GM18519 (cell line): ENCODE results near the gene NUTM2F.
"Not testable (repeated sequence)": the region's sequence is repeated elsewhere in the genome, so short reads cannot be mapped to it uniquely, and the experiment has no call there.

Source experiments
- ATAC-seq: cut with Tn5 transposase; IDR thresholded peaks from one replicate; pipeline ENCODE4 v1.9.1; 2021; ENCODE audit warnings: mild to moderate bottlenecking, moderate library complexity; ENCODE audit not compliant: unreplicated experiment, low FRiP score

Gene NUTM2F, protein sequence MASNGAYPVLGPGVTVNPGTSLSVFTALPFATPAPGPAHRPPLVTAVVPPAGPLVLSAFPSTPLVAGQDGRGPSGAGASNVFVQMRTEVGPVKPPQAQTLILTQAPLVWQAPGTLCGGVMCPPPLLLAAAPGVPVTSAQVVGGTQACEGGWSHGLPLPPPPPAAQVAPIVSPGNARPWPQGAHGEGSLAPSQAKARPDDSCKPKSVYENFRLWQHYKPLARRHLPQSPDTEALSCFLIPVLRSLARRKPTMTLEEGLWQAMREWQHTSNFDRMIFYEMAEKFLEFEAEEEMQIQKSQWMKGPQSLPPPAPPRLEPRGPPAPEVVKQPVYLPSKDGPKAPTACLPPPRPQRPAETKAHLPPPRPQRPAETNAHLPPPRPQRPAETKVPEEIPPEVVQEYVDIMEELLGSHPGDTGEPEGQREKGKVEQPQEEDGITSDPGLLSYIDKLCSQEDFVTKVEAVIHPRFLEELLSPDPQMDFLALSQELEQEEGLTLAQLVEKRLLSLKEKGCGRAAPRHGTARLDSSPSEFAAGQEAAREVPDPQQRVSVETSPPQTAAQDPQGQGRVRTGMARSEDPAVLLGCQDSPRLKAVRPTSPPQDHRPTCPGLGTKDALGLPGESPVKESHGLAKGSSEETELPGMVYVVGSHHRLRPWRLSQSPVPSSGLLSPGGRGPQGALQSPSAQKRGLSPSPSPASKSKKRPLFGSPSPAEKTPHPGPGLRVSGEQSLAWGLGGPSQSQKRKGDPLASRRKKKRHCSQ

DNA sequence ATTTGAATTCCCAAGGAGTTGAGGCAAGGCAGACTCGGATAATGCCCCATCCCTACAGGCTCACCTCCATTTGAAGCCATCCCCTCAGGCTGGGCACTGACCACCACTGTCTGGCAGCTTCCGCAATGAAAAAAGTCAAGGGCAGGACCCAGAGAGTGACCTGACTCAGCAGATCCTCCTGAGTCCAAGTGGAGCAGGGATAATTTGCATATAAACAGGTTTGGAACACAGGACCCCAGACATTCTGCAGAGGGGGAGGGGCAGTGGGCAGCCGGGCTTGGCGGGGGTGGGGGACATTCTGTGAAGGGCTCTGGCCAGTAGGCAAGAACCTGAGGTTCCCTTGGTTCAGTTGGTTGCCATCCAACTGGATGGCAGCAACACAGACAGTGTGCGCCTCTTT lies at the start of gene NUTM2F:
Gene NUTM2F, minus strand, starts transcription at position 101 of the 400 bp plus-strand sequence. Its CDS starts 21 bp downstream, at position 80.
- not testable (repeated sequence) for ATAC-seq

DNA sequence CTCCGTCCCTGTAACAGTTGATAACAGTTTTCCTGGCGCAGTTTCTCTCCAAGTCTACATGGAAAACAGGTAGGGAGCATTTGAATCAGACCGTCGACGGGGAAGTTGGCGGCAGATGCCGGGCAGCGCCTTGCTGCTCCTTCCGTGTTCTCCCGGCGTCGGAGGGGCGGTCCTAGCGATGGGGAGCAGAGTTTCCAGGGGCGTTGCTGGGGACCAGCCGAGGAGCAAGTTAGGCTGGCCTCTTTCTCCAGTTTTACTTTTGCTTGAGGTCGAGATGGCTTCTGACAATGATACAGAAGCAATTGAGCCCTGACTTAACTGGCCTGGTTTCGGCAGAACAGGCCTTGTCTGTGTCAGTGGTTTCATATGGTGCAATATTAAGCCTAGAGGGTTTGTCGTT lies 46.8 kb upstream of the NUTM2F start:
- ATAC-seq, result peak; percentile 40

DNA sequence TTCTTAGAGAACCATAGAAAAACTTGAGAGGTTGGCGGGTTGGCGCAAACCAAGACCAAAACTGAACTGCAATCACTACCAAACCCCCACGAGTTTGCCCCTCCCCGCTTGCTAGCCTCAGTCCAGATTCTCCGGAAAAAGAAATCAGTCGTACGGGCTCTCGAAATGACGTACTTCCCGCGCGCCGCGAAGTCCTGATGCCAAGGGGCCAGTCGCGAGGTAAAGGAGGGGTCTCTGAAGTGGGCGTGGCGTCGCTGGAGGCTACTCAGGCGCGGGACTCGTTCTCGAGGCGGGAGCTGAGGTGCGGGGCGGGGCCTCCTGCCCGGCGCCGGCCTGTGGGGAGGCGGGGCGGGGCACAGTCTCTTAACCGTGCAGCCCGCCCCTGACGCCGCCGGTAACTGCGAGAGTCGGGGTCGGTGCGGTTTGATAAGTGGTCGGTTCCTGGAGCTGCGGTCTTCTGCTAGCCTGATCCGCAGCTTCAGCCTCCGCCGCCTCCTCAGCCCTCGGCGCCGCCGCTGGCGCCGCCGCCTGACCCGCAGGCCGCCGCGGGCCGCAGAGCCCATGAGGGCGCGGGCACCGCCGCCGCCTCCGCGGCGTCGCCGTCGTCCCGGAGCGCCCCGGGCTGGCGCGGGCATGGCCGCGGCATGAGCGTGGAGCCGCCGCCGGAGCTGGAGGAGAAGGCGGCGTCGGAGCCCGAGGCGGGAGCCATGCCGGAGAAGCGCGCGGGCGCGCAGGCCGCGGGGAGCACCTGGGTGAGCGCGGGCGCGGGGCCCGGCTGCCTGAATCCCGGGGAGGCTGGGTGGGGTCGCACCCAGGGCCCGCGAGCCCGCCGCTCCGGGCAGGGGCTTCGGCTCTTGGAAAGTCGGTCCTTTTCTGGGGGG lies 46.0 kb upstream of the NUTM2F start:
- ATAC-seq, result peak; percentile 82

DNA sequence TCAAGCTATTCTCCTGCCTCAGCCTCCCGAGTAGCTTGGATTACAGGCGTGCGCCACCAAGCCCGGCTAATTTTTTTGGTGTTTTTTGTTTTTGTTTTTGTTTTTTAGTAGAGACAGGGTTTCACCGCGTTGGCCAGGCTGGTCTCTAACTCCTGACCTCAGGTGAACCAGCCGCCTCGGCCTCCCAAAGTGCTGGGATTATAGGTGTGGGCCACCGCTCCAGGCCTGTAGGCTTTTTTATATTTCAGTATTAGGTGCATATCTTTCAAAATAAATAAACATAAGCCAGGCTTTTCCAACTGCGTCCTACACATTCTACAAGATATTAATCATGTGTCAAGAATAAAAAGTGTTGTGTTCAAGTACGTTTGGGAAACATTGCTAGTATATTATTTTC lies 45.3 kb upstream of the NUTM2F start:
- not testable (repeated sequence) for ATAC-seq

DNA sequence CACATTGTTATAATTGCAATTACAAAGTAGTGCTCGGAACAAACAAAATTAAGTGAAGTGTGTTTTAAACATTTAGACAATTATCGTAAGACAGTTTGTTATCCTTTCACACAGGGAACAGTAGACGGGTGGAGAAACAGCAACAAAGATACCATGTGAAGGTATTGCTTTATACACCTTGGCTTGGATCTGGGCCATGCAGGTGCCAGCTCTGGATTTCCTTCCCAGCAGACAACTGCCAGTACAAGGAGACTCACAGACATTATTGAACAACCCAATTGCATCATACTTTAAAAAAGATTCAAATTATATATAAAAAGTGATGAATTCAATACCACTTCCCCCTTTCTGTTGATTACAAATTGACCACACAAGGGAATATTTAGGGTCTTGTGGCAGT lies 41.8 kb upstream of the NUTM2F start:
- not testable (repeated sequence) for ATAC-seq

DNA sequence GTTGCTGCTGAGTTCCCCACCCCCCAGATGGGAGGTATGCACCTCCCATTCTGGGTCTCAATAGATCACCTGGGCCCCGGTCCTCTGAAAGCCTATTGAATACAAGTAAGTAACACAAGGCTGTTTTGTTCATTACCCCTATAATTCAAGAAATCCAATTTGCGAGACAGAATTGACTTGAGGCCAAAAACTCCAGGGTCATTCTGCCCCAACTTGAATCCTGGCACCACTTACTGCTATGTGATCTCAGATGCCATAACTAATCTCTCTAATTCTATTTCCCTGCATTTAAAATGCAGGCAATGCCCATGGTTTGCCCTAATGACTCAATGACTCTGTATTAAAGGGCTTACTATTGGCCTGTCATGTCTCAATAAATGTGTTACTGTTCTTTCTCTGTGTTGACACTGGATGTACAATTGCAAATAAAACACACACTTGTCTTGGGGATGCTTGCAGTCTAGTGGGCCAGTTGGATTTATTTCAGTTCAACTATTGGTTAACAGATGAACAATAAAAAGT lies 35.7 kb upstream of the NUTM2F start:
- ATAC-seq, result not testable (repeated sequence)

DNA sequence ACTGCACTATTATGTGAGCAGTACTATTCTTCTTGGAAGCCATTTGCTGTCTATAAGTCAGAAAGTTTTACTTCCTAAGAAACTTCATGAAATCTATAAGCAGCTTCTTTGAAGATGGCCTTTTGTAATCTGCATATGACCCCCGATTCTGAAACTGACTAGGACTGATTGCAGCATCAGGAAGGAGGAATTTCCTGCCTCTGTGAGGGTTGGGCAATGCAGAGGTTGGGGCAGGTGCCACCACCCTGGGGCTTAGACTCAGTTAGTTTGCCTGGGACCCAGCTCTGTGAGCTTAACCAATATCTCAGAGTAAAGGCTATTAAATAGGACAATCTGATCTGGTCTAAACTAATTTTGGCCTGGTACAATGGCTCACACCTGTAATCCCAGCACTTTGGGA lies 28.7 kb upstream of the NUTM2F start:
- ATAC-seq, result not testable (repeated sequence)

DNA sequence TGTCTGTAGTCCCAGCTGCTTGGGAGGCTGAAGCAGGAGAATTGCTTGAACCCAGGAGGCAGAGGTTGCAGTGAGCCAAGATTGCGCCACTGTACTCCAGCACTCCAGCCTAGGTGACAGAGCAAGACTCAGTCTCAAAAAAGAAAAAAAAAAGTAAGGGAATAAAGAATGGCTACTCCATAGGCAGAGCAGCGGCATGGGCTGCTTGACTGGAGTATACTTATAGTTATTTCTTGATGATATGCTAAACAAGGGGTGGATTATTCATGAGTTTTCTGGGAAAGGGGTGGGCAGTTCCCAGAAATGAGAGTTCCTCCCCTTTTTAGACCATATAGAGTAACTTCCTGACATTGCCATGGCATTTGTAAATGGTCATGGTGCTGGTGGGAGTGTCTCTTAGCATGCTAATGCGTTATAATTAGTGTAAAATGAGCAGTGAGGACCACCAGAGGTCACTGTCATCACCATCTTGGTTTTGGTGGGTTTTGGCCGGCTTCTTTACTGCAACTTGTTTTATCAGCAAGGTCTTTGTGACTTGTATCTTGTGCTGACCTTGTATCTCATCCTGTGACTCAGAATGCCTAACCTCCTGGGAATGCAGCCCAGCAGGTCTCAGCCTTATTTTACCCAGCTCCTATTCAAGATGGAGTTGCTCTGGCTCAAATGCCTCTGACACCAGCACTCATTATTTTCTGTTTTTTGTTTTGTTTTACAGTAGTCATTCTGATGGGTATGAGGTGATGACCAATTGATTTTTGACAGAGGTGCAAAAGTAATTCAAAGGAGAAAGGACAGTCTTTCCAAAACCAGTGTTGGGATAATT lies 23.7 kb upstream of the NUTM2F start:
- ATAC-seq, result not testable (repeated sequence)

DNA sequence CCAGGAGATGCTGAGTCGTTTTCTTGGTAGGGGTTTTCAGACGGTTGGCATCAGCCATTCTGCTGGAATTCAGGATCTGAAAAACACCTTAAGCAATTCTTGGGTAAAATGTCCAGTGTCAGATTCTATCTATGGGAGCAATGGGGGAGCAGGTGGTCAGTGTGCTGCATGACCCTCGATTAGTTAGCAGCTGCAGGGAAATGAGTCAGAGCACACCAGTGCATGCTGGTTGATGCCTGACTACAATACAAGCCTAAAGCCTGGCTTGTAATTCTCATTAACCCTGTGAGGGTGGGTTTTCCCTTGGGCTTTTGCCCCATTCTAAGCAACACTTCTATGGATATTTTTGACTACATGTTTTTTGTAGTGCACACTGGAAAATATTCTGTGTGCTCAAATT lies 20.3 kb upstream of the NUTM2F start:
- ATAC-seq, result not testable (repeated sequence)

DNA sequence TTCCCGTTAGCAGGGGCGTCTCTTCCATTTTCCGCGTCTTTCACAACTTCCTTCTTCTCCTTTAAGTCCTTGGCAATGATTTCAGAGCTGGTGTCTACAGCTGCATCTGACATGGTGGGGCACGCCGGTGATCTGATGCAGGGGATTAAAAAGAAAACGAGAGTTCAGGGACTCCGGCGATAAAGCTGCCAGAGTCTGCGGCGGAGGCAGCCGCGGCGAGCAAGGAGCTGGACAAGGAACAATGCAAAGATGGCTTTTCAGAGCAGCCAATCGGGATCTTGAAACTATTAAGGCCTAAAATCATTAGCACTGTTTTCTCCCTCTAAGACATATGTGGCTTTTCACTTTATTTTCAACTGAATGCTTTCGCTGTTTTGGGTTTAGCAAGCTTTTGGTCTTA lies 19.0 kb upstream of the NUTM2F start:
- not testable (repeated sequence) for ATAC-seq

DNA sequence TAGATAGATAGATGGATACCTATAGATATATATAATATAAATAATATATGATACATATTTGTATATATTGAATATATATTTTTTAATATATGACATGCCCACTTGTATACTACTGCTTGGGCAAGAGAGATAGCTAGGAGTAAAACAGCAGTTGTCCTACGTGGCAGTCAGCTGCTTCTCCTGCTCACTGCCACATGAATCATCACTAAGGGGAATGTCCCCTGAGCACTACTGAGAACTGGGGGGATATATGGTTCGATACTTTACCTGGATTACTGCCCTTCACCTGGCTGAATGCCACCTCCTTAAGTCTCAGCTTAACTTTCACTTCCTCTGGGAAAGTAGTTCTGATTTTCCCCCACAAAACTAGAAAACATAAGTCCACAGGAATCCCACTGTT lies 13.3 kb upstream of the NUTM2F start:
- ATAC-seq, result not testable (repeated sequence)

DNA sequence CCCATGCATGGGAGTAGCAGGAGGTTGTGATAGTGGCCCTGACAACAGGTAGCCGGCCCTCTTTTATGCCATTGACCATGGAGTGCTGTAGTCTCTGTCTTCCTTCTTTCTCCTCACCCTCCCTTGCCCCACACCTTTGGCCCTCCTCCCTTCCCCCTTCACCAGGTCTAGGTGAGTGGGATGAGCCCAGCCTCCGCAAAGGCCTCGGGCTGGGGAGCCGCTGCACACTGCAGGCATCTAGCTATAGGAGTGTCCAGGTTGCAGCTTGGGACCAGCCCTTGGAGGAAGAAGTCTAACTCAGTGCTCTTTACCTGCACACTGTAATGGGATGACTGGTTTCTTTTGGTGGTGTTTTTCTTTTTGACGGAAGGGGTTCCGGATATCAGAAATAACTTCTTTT lies 12.3 kb upstream of the NUTM2F start:
- not testable (repeated sequence) for ATAC-seq

DNA sequence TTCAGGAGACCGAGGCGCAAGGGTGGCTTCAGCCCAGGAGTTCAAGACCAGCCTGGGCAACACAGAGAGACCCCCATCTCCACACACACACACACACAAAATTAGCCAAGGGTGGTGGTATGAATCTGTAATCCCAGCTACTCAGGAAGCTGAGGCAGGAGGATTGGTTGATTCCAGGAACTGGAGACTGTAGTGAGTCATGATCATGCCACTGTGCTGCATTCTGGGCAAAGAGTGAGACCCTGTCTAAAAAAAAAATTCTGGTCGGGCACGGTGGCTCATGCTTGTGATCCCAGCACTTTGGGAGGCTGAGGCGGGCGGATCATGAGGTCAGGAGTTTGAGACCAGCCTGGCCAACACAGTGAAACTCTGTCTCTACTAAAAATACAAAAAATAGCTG lies 11.2 kb upstream of the NUTM2F start:
- ATAC-seq, result not testable (repeated sequence)

DNA sequence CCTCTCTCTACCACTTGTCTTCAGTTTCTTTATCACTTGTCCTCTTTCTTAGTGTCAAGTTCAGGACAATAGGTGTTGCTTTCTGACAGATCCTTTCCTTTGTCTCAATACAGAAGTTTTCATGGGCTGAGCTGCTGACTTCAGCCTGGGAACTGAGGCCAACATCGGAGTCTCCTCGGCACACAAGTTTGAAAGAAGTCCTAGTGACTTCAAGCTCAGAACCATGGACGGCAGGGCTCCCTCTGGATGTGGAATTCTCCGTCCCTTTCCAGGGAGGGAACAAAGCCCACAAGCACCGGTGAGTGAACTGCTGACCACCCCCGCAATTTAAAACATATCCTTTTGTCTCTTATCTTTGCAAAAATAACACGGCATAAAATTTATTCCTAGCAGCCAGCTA lies 10.3 kb upstream of the NUTM2F start:
- ATAC-seq, result not testable (repeated sequence)

DNA sequence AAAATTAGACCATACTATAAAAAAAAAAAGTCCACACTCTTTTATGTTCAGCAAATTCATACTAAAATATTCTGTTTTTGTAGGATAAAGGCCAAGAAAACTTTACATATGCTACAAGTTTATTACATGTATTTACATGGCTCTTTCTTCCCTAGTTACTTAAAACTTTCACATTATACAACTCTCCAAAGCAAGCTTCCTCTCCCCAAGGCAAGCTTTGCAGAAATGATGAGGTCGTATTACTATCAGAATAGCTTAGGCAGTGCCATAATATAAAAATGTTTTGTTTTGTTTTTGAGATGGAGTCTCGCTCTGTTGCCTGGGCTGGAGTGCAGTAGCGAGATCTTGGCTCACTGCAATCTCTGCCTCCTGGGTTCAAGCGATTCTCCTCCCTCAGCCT lies 8.0 kb upstream of the NUTM2F start:
- not testable (repeated sequence) for ATAC-seq

DNA sequence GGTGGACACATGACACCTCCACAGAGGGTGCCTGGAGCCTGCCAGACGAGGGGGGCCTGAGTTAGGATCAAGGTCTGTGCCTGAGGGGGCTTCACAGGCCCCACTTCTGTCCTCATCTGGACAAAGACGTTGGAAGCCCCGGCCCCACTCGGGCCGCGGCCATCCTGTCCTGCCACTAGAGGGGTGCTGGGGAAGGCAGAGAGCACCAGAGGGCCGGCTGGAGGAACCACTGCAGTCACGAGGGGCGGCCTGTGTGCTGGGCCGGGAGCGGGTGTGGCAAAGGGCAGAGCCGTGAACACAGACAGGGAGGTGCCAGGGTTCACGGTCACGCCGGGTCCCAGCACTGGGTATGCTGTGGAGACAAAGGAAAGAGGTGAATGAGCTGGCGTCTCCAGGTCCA lies 2.9 kb downstream of the NUTM2F start:
- ATAC-seq, result not testable (repeated sequence)

DNA sequence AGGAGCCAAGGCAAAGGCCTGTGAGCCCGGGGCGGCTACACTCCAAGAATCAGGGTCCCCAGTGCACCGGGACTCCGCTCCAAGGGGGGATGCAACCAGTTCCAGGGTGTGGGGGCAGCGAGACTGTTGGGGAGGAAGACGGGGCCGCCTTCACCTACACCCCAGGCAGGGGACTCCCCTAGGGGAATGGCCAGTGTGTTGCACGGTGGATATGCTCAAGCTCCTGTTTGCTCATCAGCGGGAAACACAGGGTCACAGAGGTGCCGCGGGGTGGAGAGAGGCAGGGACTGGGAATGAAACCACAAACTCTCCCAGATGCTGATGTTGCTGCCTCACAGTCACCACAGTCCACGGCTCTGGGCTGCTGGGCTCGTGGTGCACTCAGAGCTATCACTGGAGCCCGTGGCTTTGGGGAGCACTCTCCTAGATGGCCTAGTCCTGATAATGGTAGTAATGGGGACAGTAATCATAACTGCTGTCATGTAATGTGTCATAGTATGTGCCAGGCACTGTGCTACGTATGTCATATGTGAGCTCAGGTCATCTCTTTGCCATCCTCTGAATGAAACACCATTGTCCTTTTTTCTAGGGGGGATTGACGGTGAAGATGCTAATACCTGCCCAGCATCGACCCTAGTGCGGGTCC lies 5.2 kb downstream of the NUTM2F start:
- not testable (repeated sequence) for ATAC-seq

DNA sequence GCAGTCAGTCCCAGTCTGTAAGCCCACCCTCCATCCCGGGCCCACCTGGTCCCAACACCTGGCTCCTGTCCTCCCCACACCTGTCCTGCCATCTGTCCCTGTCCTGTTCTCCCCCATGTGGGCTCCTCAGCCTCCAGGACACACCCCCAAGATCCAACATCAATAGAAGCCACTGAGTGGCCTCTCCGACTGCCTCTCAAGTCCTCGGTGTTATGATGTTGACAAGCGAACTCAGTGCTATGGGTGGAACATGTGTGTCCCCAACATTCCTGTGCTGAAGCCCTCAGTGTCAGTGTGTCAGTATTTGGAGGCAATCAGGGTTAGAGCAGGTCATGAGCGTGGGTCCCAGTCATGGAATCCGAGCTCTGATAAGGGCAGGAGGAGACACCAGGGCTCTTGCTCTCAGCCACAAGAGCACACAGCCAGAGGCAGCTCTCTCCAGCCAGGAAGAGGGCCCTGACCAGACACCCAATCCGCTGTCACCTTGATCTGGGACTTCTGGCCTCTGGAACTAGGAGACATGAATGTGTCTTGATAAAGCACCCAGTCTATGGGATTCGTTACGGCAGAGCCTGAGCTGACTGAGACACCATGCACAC lies 6.0 kb downstream of the NUTM2F start:
- not testable (repeated sequence) for ATAC-seq
